GM12875 (cell line): ENCODE data around the gene CFAP54.

Experiments used
- H3K4me3 ChIP-seq: one replicate; pipeline ENCODE4 v1.5.1; 2011; ENCODE audit warnings: low read depth, low read length, control low read depth
- TF ChIP-seq, protein P1 (sequence below): IDR thresholded peaks from 2 replicates; pipeline ENCODE4 v1.5.1; 2011; ENCODE audit warnings: low read depth, mild to moderate bottlenecking, control low read depth, inconsistent platforms, low read length, moderate library complexity, borderline replicate concordance; ENCODE audit not compliant: insufficient read depth

The CFAP54 gene

GRCh38 chr12:96774496-96775256 is 285.3 kb downstream of the CFAP54 start:
- TF ChIP-seq, protein P1, sequence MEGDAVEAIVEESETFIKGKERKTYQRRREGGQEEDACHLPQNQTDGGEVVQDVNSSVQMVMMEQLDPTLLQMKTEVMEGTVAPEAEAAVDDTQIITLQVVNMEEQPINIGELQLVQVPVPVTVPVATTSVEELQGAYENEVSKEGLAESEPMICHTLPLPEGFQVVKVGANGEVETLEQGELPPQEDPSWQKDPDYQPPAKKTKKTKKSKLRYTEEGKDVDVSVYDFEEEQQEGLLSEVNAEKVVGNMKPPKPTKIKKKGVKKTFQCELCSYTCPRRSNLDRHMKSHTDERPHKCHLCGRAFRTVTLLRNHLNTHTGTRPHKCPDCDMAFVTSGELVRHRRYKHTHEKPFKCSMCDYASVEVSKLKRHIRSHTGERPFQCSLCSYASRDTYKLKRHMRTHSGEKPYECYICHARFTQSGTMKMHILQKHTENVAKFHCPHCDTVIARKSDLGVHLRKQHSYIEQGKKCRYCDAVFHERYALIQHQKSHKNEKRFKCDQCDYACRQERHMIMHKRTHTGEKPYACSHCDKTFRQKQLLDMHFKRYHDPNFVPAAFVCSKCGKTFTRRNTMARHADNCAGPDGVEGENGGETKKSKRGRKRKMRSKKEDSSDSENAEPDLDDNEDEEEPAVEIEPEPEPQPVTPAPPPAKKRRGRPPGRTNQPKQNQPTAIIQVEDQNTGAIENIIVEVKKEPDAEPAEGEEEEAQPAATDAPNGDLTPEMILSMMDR = no peak
- H3K4me3 ChIP-seq = no peak overlapping the region

DNA sequence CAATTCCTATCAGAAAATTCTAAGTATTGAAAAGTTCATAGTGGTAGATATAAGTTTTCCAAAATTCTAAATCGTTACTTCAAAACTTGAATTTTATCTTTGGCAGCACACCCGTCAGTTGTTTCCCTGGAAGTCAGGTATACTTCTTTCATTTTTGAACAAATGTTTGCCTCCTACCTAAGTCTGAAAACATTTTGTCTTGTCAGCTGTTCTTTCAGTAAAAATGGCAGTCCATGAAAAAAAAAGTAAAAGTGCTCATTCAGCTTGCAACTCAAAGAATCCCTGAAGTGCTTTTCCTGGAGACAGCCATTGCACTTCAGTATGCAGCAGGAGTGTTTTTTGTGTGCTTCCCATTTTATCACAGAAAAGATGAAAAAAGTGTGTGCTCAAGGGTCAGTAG is 287.5 kb downstream of the CFAP54 start:
- H3K4me3 ChIP-seq = no peak overlapping the region

GRCh38 chr12:96780330-96780729 is 291.0 kb downstream of the CFAP54 start:
- TF ChIP-seq, protein P1 = no peak
- H3K4me3 ChIP-seq = no peak overlapping the region

More for the DNA sequence above, 287.5 kb downstream of the CFAP54 start:
- TF ChIP-seq, protein P1 = no peak

- no peak overlapping the region for H3K4me3 ChIP-seq
- TF ChIP-seq, protein P1 = no peak
Measured at GRCh38 chr12:96786791-96787190, 297.4 kb downstream of the CFAP54 start.

GRCh38 chr12:96803969-96804368 is 314.6 kb downstream of the CFAP54 start:
- TF ChIP-seq, protein P1 = no peak

GRCh38 chr12:96806272-96806671 is 316.9 kb downstream of the CFAP54 start:
- no peak overlapping the region for H3K4me3 ChIP-seq
- TF ChIP-seq, protein P1 = no peak

More at GRCh38 chr12:96803969-96804368, 314.6 kb downstream of the CFAP54 start:
- no peak overlapping the region for H3K4me3 ChIP-seq

DNA sequence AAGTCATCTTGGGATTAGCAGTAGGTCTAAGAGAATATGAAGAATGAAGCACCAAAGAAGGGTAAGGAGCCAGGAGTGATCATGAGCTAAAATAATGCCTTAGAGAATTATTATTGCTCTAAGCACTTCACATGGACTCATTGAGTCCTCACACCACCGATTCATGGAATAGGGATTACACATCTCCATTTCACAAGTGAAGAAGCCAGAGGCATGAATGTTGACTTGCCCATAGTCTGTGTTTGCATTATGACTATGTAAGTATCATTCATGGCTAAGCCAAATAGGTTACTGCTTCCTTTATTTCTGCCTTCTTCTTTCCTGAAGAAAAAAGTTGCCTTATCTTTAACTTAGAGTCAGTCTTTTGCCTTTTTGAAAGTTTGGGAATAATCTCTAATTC is 318.4 kb downstream of the CFAP54 start:
- TF ChIP-seq, protein P1 = no peak
- H3K4me3 ChIP-seq = no peak overlapping the region
